OCI-LY7 (cell line): ENCODE results near the gene CDC42BPA. TPM values are rescaled to one million over a fixed set of nuclear protein-coding genes. Genes with fewer than 3 reads are reported as not detected.

Source experiments
- BruUV-seq: library from RNA; stranded (reverse); fragments of 400-500 nt; replicated peaks from 2 replicates; lab custom pipeline; 2021; lab: Mats Ljungman, UMichigan
- CTCF ChIA-PET: fragments of 300-600 bp; sonication (Branson Sonifier 250); formaldehyde crosslinking; loops from one replicate; lab custom pipeline; 2022; ENCODE audit warnings: antibody characterized with exemption; ENCODE audit not compliant: unreplicated experiment; lab: Charles Lee
- POLR2A ChIA-PET: fragments of 300-600 bp; sonication (Branson Sonifier 250); formaldehyde crosslinking; loops from one replicate; lab custom pipeline; 2022; ENCODE audit warnings: antibody characterized with exemption; lab: Charles Lee
- DNase-seq: peaks from one replicate; pipeline ENCODE4 v3.0.0-alpha.2; 2015; ENCODE audit warnings: low spot score
- H2AFZ ChIP-seq: fragments of 200-600 bp; sonication (generic), shearing (Covaris generic); 2 replicates; pipeline ENCODE4 v1.6.1; 2014; ENCODE audit warnings: mild to moderate bottlenecking, antibody characterized with exemption, low read length, moderate library complexity
- H3K27ac ChIP-seq: fragments of 200-600 bp; sonication (generic); 2 replicates; pipeline ENCODE4 v1.5.1; 2014; ENCODE audit warnings: mixed run types, low read depth, mild to moderate bottlenecking, moderate library complexity, low read length, inconsistent platforms; ENCODE audit not compliant: poor library complexity, severe bottlenecking
- H3K36me3 ChIP-seq: fragments of 200-600 bp; sonication (generic); 2 replicates; pipeline ENCODE4 v1.6.1; 2014; ENCODE audit warnings: mild to moderate bottlenecking, antibody characterized with exemption, low read length, moderate library complexity, mixed read lengths; ENCODE audit not compliant: insufficient read depth
- H3K4me1 ChIP-seq: fragments of 200-600 bp; sonication (generic); 2 replicates; pipeline ENCODE4 v1.5.1; 2014; ENCODE audit warnings: mild to moderate bottlenecking, low read length; ENCODE audit not compliant: insufficient read depth, poor library complexity, severe bottlenecking
- H3K4me2 ChIP-seq: fragments of 200-600 bp; sonication (generic); 2 replicates; pipeline ENCODE4 v1.6.1; 2014; ENCODE audit warnings: mild to moderate bottlenecking, low read length
- H3K4me3 ChIP-seq: fragments of 200-600 bp; sonication (generic); 2 replicates; pipeline ENCODE4 v1.5.1; 2014; ENCODE audit warnings: mild to moderate bottlenecking, low read depth, low read length; ENCODE audit not compliant: poor library complexity, severe bottlenecking
- H3K79me2 ChIP-seq: fragments of 200-600 bp; sonication (generic); 2 replicates; pipeline ENCODE4 v1.6.1; 2016; ENCODE audit warnings: low read depth, mild to moderate bottlenecking, low read length, moderate library complexity, mixed read lengths; ENCODE audit not compliant: insufficient read depth
- H3K9me2 ChIP-seq: fragments of 200-600 bp; sonication (generic); 2 replicates; pipeline ENCODE4 v1.6.1; 2016; ENCODE audit warnings: mild to moderate bottlenecking, low read length, mixed read lengths; ENCODE audit not compliant: insufficient read depth
- H3K9me3 ChIP-seq: fragments of 200-600 bp; sonication (generic); 2 replicates; pipeline ENCODE4 v1.6.1; 2014; ENCODE audit warnings: mild to moderate bottlenecking, mixed run types, low read length, mixed read lengths
- H4K20me1 ChIP-seq: fragments of 200-600 bp; sonication (generic); 2 replicates; pipeline ENCODE4 v1.6.1; 2014; ENCODE audit warnings: mild to moderate bottlenecking, antibody characterized with exemption, low read length, moderate library complexity, mixed read lengths; ENCODE audit not compliant: insufficient read depth
- EZH2phosphoT487 ChIP-seq: fragments of 200-600 bp; sonication (generic); IDR thresholded peaks from 2 replicates; pipeline ENCODE4 v1.6.1; 2018; ENCODE audit warnings: low read depth, borderline replicate concordance, mild to moderate bottlenecking, mixed run types, antibody characterized with exemption, low read length, moderate library complexity, mixed read lengths
- intact Hi-C: fragments of 100-400 bp; cut with micrococcal nuclease; formaldehyde crosslinking; loops from one replicate; pipeline ENCODE4 v1.10.0; 2022; ENCODE audit not compliant: unreplicated experiment
- total RNA-seq, 2 experiments: library from RNA; depleted of rRNA in 1 of 2; stranded (reverse); fragments of >200 nt in 1 of 2; shearing (Covaris generic) in 1 of 2; gene quantifications; 2 replicates each; pipeline ENCODE4 v1.2.3, GENCODE V29; 2014 to 2022
- TF ChIP-seq, protein P1 (sequence below): fragments of 200-600 bp; sonication (generic); conservative IDR thresholded peaks from 2 replicates; pipeline ENCODE4 v1.5.1; 2014; ENCODE audit warnings: mild to moderate bottlenecking, antibody characterized with exemption, low read length, moderate library complexity, mixed read lengths

Gene CDC42BPA
- total RNA-seq, 2 experiments from 2014 or later, result not detected

DNA sequence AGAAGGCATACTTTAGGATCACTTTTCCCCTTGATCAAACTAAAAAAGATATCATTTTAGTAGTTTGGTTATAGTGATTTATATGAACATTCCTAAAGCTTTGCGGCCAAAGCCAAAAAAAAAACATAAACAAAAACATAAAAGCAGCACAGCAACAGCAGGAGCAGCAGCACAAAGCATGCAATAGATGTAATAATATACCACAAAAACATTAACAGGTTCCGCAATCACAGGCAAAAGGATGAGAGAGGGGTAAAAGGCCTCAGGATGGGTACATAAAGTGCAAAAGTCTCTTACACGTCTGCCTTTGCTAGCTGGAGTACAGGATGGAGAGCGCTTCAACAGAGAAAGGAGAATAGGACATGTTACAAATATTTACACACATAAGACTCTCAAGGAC is 259.2 kb downstream of the CDC42BPA start:
- BruUV-seq, result no TSS peak
- DNase-seq, result no peak
- no peaks in the 10 kb centered on the region for H3K79me2 ChIP-seq
- H3K36me3 ChIP-seq, result no peaks in the 10 kb centered on the region
- no peaks in the 10 kb centered on the region for H3K9me2 ChIP-seq
- CTCF ChIA-PET, result no interaction called here
- POLR2A ChIA-PET, result interaction anchor here (0.7 kb wide), 3 partner anchors 10 to 177 kb away, joined by 3 read pairs; no protein-coding TSS in a partner anchor
- no peaks in the 10 kb centered on the region for H3K4me1 ChIP-seq
- no peaks in the 10 kb centered on the region for H3K9me3 ChIP-seq
- intact Hi-C loops, result no loop called here
- no peak overlapping the region for H3K4me3 ChIP-seq
- H2AFZ ChIP-seq, result no peak overlapping the region
- no peaks in the 10 kb centered on the region for H4K20me1 ChIP-seq
- H3K4me2 ChIP-seq, result no peak overlapping the region
- TF ChIP-seq, protein P1, sequence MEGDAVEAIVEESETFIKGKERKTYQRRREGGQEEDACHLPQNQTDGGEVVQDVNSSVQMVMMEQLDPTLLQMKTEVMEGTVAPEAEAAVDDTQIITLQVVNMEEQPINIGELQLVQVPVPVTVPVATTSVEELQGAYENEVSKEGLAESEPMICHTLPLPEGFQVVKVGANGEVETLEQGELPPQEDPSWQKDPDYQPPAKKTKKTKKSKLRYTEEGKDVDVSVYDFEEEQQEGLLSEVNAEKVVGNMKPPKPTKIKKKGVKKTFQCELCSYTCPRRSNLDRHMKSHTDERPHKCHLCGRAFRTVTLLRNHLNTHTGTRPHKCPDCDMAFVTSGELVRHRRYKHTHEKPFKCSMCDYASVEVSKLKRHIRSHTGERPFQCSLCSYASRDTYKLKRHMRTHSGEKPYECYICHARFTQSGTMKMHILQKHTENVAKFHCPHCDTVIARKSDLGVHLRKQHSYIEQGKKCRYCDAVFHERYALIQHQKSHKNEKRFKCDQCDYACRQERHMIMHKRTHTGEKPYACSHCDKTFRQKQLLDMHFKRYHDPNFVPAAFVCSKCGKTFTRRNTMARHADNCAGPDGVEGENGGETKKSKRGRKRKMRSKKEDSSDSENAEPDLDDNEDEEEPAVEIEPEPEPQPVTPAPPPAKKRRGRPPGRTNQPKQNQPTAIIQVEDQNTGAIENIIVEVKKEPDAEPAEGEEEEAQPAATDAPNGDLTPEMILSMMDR, result no peak
- TF ChIP-seq EZH2phosphoT487, result no peak
- H3K27ac ChIP-seq, result no peak overlapping the region

DNA sequence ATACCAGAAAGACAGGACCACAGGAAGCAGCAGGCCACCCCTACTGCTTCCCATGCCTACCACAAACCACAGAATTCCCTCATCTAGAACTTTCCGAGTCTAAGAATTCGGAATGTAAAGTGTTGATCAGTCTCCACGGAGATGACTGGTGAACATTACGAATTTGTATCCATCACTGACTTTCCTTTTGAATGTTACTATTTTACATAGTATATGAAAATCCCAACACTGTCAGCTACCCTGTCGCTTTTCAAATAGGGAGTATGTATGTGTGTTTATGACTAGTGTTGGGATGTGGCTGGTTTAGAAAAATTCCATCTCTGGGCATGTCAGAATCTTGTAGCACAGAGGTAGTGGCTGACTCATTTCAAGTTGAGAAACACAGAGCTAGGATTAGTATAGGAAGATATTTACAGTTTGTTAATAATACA is 260.0 kb downstream of the CDC42BPA start:
- Histone ChIP-seq H3K9me3 (no peaks in the 10 kb centered on the region), H3K4me3 (no peak overlapping the region), H3K79me2 (no peaks in the 10 kb centered on the region), H2AFZ (no peak overlapping the region), H3K4me2 (no peak overlapping the region), H3K36me3 (no peaks in the 10 kb centered on the region), H3K9me2 (no peaks in the 10 kb centered on the region), H4K20me1 (no peaks in the 10 kb centered on the region), H3K4me1 (no peaks in the 10 kb centered on the region), H3K27ac (no peak overlapping the region)
- ChIA-PET POLR2A (interaction anchor here (0.7 kb wide), 3 partner anchors 65 to 178 kb away, joined by 3 read pairs; no protein-coding TSS in a partner anchor), CTCF (no interaction called here)
- TF ChIP-seq, protein P1, result no peak
- TF ChIP-seq EZH2phosphoT487, result no peak
- DNase-seq, result no peak
- intact Hi-C loops, result no loop called here
- no TSS peak for BruUV-seq

- ChIA-PET CTCF (no interaction called here), POLR2A (no interaction called here)
- Histone ChIP-seq H3K9me3 (no peaks in the 10 kb centered on the region), H3K36me3 (no peaks in the 10 kb centered on the region), H2AFZ (no peak overlapping the region), H3K79me2 (no peaks in the 10 kb centered on the region), H3K4me2 (no peak overlapping the region), H3K27ac (no peak overlapping the region), H3K9me2 (no peaks in the 10 kb centered on the region), H4K20me1 (no peaks in the 10 kb centered on the region), H3K4me1 (no peaks in the 10 kb centered on the region), H3K4me3 (no peak overlapping the region)
- TF ChIP-seq EZH2phosphoT487, result no peak
- TF ChIP-seq, protein P1, result no peak
- no TSS peak for BruUV-seq
- DNase-seq, result no peak
- intact Hi-C loops, result no loop called here
Measured at GRCh38 chr1:227049253-227049652, 269.0 kb downstream of the CDC42BPA start.
